MM.1S (cell line): ENCODE measurements around the gene EPHB6.

Experiments used
- CTCF ChIP-seq: fragments of 300-600 bp; sonication (generic); IDR thresholded peaks from 2 replicates; pipeline ENCODE4 v1.5.1; 2016; ENCODE audit warnings: antibody characterized with exemption, low read length, mixed read lengths
- EZH2phosphoT487 ChIP-seq: fragments of 300-600 bp; sonication (generic); IDR thresholded peaks from 2 replicates; pipeline ENCODE4 v1.6.1; 2018; ENCODE audit warnings: antibody characterized with exemption, low read length

- TF ChIP-seq CTCF = no peak
- TF ChIP-seq EZH2phosphoT487 = no peak
Measured at GRCh38 chr7:142883145-142883544, 28.3 kb downstream of the EPHB6 start.
